SU-DHL-6 (cell line): ENCODE measurements around the gene LGR4.

Experiments
- H2AFZ ChIP-seq: fragments of 200-600 bp; sonication (generic); 2 replicates; pipeline ENCODE4 v1.6.1; 2014; ENCODE audit warnings: low read depth, mild to moderate bottlenecking, moderate library complexity, mixed read lengths, antibody characterized with exemption, low read length; ENCODE audit not compliant: severe bottlenecking
- H3F3A ChIP-seq: fragments of 200-600 bp; shearing (Covaris generic); 2 replicates; pipeline ENCODE4 v1.6.0; 2016; ENCODE audit warnings: antibody characterized with exemption, mild to moderate bottlenecking; ENCODE audit not compliant: insufficient read depth
- H3K27ac ChIP-seq: fragments of 200-600 bp; sonication (generic); 2 replicates; pipeline ENCODE4 v1.5.1; 2016; ENCODE audit warnings: low read depth, mild to moderate bottlenecking, low read length, moderate library complexity, mixed read lengths
- H3K27me3 ChIP-seq: fragments of 200-600 bp; sonication (generic), shearing (Covaris generic); 2 replicates; pipeline ENCODE4 v1.6.0; 2014; ENCODE audit warnings: mild to moderate bottlenecking, low read length
- H3K36me3 ChIP-seq: fragments of 200-600 bp; sonication (generic); 2 replicates; pipeline ENCODE4 v1.6.1; 2014; ENCODE audit warnings: mild to moderate bottlenecking, low read length, mixed read lengths
- H3K4me2 ChIP-seq: fragments of 300-600, 200-600 bp; shearing (Covaris generic), sonication (generic); 2 replicates; pipeline ENCODE4 v1.6.0; 2014; ENCODE audit warnings: low read length, low read depth, mild to moderate bottlenecking; ENCODE audit not compliant: poor library complexity, severe bottlenecking
- H3K4me3 ChIP-seq: fragments of 200-600 bp; sonication (generic); 2 replicates; pipeline ENCODE4 v1.5.1; 2014; ENCODE audit warnings: antibody characterized with exemption, low read length, mild to moderate bottlenecking, mixed read lengths; ENCODE audit not compliant: insufficient read depth, poor library complexity, severe bottlenecking
- H3K79me2 ChIP-seq: fragments of 200-600 bp; sonication (generic); 2 replicates; pipeline ENCODE4 v1.6.1; 2014; ENCODE audit warnings: mild to moderate bottlenecking, low read length, moderate library complexity; ENCODE audit not compliant: insufficient read depth
- H3K9ac ChIP-seq: fragments of 200-600 bp; sonication (generic); 2 replicates; pipeline ENCODE4 v1.7.0; 2014; ENCODE audit warnings: mild to moderate bottlenecking, low read length
- H3K9me2 ChIP-seq: fragments of 200-600 bp; sonication (generic); replicated peaks from 2 replicates; pipeline ENCODE4 v1.6.1; 2014; ENCODE audit warnings: low read length; ENCODE audit not compliant: insufficient read depth
- H3K9me3 ChIP-seq: fragments of 200-600 bp; sonication (generic); 2 replicates; pipeline ENCODE4 v1.6.1; 2014; ENCODE audit warnings: low read length, mixed read lengths; ENCODE audit not compliant: insufficient read depth
- H4K20me1 ChIP-seq: fragments of 200-600 bp; sonication (generic); 2 replicates; pipeline ENCODE4 v1.6.1; 2014; ENCODE audit warnings: low read depth, mild to moderate bottlenecking, antibody characterized with exemption, low read length, moderate library complexity, mixed read lengths
- CTCF ChIP-seq: fragments of 200-600 bp; sonication (generic); IDR thresholded peaks from one replicate; pipeline ENCODE4 v1.5.1; 2017; ENCODE audit warnings: antibody characterized with exemption, mild to moderate bottlenecking, low read length, moderate library complexity; ENCODE audit not compliant: insufficient read depth, poor library complexity, severe bottlenecking
- EZH2phosphoT487 ChIP-seq: fragments of 200-600 bp; sonication (generic), shearing (Covaris generic); conservative IDR thresholded peaks from 2 replicates; pipeline ENCODE4 v1.6.1; 2018; ENCODE audit warnings: mild to moderate bottlenecking, antibody characterized with exemption, low read length, moderate library complexity, mixed read lengths

The LGR4 gene

GRCh38 chr11:27455667-27456066 is 16.9 kb downstream of the LGR4 start:
- Histone ChIP-seq H3K27me3 (0 out of 2 replicates have a peak, but pooled peaks cover 5% of the 10 kb centered on the region), H3K4me2 (no peak overlapping the region), H2AFZ (no peak overlapping the region), H3K9me2 (no peaks in the 10 kb centered on the region), H3K79me2 (no peaks in the 10 kb centered on the region), H4K20me1 (no peaks in the 10 kb centered on the region), H3K27ac (no peak overlapping the region), H3K9ac (no peak overlapping the region), H3K9me3 (no peaks in the 10 kb centered on the region), H3K36me3 (no peaks in the 10 kb centered on the region), H3K4me3 (no peak overlapping the region), H3F3A (no peaks in the 10 kb centered on the region)
- TF ChIP-seq CTCF (no peak), EZH2phosphoT487 (no peak)

GRCh38 chr11:27453701-27454100 is 18.9 kb downstream of the LGR4 start:
- Histone ChIP-seq H3K9me3 (no peaks in the 10 kb centered on the region), H3K4me2 (no peak overlapping the region), H3K79me2 (no peaks in the 10 kb centered on the region), H3K4me3 (no peak overlapping the region), H3K9ac (no peak overlapping the region), H3K9me2 (no peaks in the 10 kb centered on the region), H2AFZ (no peak overlapping the region), H4K20me1 (no peaks in the 10 kb centered on the region), H3F3A (no peaks in the 10 kb centered on the region), H3K36me3 (no peaks in the 10 kb centered on the region), H3K27me3 (0 out of 2 replicates have a peak, but pooled peaks cover 5% of the 10 kb centered on the region), H3K27ac (no peak overlapping the region)
- TF ChIP-seq EZH2phosphoT487 (no peak), CTCF (no peak)

GRCh38 chr11:27452147-27452546 is 20.4 kb downstream of the LGR4 start:
- H3F3A ChIP-seq, result no peaks in the 10 kb centered on the region
- H3K9ac ChIP-seq, result no peak overlapping the region
- 0 out of 2 replicates have a peak, but pooled peaks cover 5% of the 10 kb centered on the region for H3K27me3 ChIP-seq
- H3K9me3 ChIP-seq, result no peaks in the 10 kb centered on the region
- no peak overlapping the region for H3K4me3 ChIP-seq
- no peaks in the 10 kb centered on the region for H3K36me3 ChIP-seq
- H3K79me2 ChIP-seq, result no peaks in the 10 kb centered on the region
- H2AFZ ChIP-seq, result no peak overlapping the region
- TF ChIP-seq EZH2phosphoT487 (no peak), CTCF (no peak)
- H3K9me2 ChIP-seq, result no peaks in the 10 kb centered on the region
- no peak overlapping the region for H3K4me2 ChIP-seq
- no peaks in the 10 kb centered on the region for H4K20me1 ChIP-seq
- H3K27ac ChIP-seq, result no peak overlapping the region
